ENCODE results near the gene KIF4B.
A peak's percentile ranks its signal among the peaks of the same experiment; 100 is the strongest.
"Not testable (repeated sequence)": the region's sequence is repeated elsewhere in the genome, so short reads cannot be mapped to it uniquely, and the experiment has no call there.

Gene KIF4B

DNA sequence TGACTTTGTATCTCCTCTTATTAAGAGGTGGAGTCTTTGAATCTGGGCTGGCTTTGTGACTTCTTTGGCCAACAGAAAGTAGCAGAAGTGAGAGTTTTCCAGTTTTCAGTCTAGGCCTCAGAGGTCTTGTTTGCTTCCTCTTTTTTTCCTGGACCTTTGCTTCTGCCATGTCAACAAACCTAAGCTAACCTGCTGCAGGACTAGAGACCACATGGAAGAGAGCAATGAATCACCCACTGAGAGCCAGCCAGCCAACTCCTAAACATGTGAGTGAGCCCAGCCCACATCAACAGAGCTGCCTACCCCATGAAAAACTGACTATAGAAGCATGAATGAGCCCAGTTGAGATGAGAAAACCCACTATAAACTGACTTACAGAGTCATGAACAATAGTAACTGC lies 42.8 kb upstream of the KIF4B start:
- DNase-seq (ENCODE audit: extremely low spot score): no peak
- ChIA-PET CTCF (no interaction called here), POLR2A (no interaction called here)
- TF ChIP-seq, protein P1, sequence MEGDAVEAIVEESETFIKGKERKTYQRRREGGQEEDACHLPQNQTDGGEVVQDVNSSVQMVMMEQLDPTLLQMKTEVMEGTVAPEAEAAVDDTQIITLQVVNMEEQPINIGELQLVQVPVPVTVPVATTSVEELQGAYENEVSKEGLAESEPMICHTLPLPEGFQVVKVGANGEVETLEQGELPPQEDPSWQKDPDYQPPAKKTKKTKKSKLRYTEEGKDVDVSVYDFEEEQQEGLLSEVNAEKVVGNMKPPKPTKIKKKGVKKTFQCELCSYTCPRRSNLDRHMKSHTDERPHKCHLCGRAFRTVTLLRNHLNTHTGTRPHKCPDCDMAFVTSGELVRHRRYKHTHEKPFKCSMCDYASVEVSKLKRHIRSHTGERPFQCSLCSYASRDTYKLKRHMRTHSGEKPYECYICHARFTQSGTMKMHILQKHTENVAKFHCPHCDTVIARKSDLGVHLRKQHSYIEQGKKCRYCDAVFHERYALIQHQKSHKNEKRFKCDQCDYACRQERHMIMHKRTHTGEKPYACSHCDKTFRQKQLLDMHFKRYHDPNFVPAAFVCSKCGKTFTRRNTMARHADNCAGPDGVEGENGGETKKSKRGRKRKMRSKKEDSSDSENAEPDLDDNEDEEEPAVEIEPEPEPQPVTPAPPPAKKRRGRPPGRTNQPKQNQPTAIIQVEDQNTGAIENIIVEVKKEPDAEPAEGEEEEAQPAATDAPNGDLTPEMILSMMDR (IDR thresholded peaks at IDR 0.05; ENCODE audit: control extremely low read depth, extremely low read depth, low read depth, missing control alignments): no peak

DNA sequence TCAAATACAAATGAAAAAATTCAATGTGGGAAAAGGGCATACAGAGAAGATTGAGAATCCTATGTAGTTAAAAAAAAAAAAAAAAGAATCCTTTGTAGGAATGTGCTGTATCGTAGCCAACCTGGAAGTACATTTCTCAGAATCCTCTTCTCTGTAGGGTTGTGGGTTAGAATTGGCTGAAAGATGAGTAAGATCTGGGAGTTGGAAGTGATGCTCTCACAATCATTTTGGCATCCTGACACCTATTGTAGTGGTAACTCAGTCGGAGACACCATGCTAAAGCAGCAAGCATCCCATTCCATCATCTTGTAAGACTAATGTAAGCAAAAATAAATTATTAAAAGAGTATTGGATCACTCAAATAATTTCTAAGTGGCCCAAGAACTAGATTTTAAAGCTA lies 42.1 kb upstream of the KIF4B start:
- no peak for DNase-seq (ENCODE audit: extremely low spot score)
- ChIA-PET POLR2A (no interaction called here), CTCF (interaction anchor here (1.4 to 3.2 kb wide), 5 partner anchors 10 to 33 kb away, joined by 3 to 11 read pairs (median 5); no protein-coding TSS in a partner anchor)
- TF ChIP-seq, protein P1 (IDR thresholded peaks at IDR 0.05; ENCODE audit: control extremely low read depth, extremely low read depth, low read depth, missing control alignments): no peak

DNA sequence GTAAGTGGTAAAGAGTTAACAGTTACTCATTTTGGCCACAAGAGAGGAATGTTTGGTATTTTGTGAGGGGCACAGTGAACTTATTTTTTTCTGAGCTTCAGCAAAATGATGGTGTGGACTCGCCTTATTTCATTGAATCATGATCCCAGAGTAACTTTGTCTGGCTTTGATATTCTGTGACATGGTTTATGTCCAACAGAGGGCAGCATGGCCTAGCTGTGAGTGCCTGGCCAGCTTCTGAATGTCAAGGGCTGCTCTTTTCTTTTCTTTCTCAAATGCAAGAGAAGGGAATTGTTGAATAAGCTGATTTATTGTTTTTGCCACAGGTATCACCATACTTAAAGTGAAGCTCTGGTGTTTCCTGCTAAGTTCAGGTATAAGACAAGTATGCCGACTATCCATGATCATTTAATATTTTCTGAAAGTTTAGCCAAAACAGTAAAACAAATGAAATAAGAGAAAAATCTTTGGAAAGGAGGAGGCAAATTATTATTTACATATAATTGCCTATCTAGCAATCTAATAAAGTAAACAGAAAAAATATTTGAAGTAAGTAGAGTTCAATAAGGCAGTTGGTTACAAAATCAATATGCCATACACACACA lies 41.0 kb upstream of the KIF4B start:
- no peak for DNase-seq (ENCODE audit: extremely low spot score)
- POLR2A ChIA-PET: no interaction called here
- CTCF ChIA-PET: interaction anchor here (1.0 to 3.2 kb wide), 8 partner anchors 11 to 49 kb away, joined by 3 to 11 read pairs (median 4); no protein-coding TSS in a partner anchor
- TF ChIP-seq, protein P1 (IDR thresholded peaks at IDR 0.05; ENCODE audit: control extremely low read depth, extremely low read depth, low read depth, missing control alignments): peak; percentile 37

DNA sequence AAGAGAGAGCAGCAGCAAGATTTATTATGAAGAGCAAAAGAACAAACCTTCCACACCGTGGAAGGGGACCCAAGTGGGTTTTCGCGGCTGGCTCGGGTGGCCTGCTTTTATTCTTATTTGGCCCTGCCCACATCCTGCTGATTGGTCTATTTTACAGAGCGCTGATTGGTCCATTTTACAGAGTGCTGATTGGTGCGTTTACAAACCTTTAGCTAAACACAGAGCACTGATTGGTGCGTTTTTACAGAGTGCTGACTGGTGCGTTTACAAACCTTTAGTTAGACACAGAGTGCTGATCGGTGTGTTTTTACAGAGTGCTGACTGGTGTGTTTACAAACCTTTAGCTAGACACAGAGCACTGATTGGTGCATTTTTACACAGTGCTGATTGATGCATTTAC lies 37.5 kb upstream of the KIF4B start:
- DNase-seq (ENCODE audit: extremely low spot score); POLR2A ChIA-PET: not testable (repeated sequence)
- CTCF ChIA-PET: interaction anchor here (1.4 kb wide), 1 partner anchor 30 kb away, joined by 3 read pairs; no protein-coding TSS in a partner anchor

DNA sequence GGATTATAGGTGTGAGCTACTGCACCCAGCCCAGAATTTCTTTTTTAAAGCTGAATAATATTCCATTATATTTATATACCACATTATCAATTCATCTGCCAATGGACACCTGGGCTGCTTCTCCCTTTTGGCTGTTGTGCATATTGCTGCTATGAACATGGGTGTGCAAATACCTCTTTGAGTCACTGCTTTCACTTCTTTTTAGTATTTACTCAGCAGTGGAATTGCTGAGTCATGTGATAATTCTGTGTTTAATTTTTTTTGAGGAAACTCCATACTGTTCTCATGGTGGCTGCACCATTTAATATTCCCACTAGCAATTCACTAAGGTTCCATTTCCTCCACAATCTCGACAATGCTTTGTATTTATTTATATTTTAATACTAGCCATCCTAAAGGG lies 36.1 kb upstream of the KIF4B start:
- POLR2A ChIA-PET: no interaction called here
- no peak for DNase-seq (ENCODE audit: extremely low spot score)
- CTCF ChIA-PET: interaction anchor here (1.0 kb wide), 1 partner anchor 9 kb away, joined by 3 read pairs; no protein-coding TSS in a partner anchor
- TF ChIP-seq, protein P1 (IDR thresholded peaks at IDR 0.05; ENCODE audit: control extremely low read depth, extremely low read depth, low read depth, missing control alignments): no peak

DNA sequence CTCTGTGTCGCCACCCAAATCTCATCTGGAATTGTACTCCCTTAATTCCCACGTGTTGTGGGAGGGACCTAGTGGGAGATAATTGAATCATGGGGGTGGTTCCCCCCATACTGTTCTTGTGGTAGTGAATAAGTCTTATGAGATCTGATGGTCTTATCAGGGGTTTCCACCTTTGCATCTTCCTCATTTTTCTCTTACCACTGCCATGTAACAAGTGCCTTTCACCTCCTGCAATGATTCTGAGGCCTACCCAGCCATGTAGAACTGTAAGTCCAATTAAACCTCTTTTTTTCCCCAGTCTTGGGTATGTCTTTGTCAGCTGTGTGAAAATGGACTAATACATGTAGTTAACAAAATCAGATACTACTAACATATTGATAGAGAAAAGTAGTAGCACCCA lies 35.3 kb upstream of the KIF4B start:
- CTCF ChIA-PET; DNase-seq (ENCODE audit: extremely low spot score); POLR2A ChIA-PET: not testable (repeated sequence)

DNA sequence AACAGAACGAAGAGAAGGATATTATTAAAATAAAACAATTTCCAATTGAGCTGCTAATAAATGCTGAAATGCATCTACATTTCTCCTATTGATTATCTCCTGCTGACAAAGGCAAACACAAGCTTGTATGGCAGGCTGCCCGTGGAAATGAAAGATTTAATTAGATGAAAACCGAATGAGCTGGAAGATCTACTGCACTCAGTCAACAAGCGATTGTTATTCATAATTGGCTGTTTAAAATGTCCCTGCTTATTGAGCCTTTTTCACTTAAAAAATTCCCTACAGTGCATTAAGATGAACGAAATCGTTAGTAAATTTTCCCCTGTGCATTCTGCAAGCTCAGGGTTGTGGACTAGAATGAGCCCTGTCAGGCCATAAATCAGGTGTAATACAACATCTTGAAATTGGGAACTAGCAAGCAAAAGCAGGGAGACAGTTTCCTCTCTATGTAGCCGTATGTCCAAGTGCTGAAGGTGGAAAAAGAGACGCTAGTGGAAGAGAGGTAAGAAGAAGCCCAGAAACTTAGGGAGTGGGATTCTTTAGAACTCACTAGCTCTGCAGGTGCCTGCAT lies 28.5 kb upstream of the KIF4B start:
- TF ChIP-seq, protein P1 (IDR thresholded peaks at IDR 0.05; ENCODE audit: control extremely low read depth, extremely low read depth, low read depth, missing control alignments): no peak

More for the DNA sequence above, 28.5 kb upstream of the KIF4B start:
- DNase-seq (ENCODE audit: extremely low spot score): no peak
- CTCF ChIA-PET: interaction anchor here (1.0 to 1.4 kb wide), 5 partner anchors 12 to 43 kb away, joined by 3 to 10 read pairs (median 3); no protein-coding TSS in a partner anchor
- POLR2A ChIA-PET: no interaction called here
